Naive thymus-derived CD4-positive, alpha-beta T cell (primary cell): ENCODE measurements around the gene PLIN4. TPM values are rescaled to one million over a fixed set of nuclear protein-coding genes. Genes with fewer than 3 reads are reported as not detected.
A peak's percentile ranks its signal among the peaks of the same experiment; 100 is the strongest.

Experiments used
- ATAC-seq: fragments of 150-1000 bp; cut with Tn5 transposase; 2 replicates; pipeline ENCODE4 v1.10.0; 2021; ENCODE audit warnings: mild to moderate bottlenecking, moderate library complexity
- CTCF ChIA-PET: fragments of 350-600 bp; sonication (Branson Sonifier 250); formaldehyde crosslinking; loops from one replicate; lab custom pipeline; 2021; ENCODE audit warnings: antibody characterized with exemption; lab: Charles Lee
- POLR2A ChIA-PET: fragments of 350-600 bp; sonication (Branson Sonifier 250); formaldehyde crosslinking; loops from one replicate; lab custom pipeline; 2021; ENCODE audit warnings: antibody characterized with exemption, inconsistent platforms; lab: Charles Lee
- DNase-seq, 9 donors: peaks; one replicate each; pipeline versions ENCODE4 v3.0.0 to v3.0.0-alpha.2; 2020 to 2022; ENCODE audit warnings: mixed read lengths in 1 of 9
- H3K27ac ChIP-seq: one replicate; pipeline ENCODE4 v1.7.0; 2013; ENCODE audit warnings: mild to moderate bottlenecking, low read depth, low read length, moderate library complexity
- H3K27me3 ChIP-seq, 2 donors: one replicate each; pipeline ENCODE4 v1.7.0; 2013; ENCODE audit warnings: low read length in 2 of 2, mild to moderate bottlenecking in 2 of 2, moderate library complexity in 2 of 2; ENCODE audit not compliant: control insufficient read depth in 2 of 2, insufficient read depth in 2 of 2
- H3K36me3 ChIP-seq, 3 experiments: 1 replicate in 2 of 3; 2 replicates in 1 of 3; pipeline ENCODE4 v1.7.0; 2013; ENCODE audit warnings: low read length in 3 of 3, mild to moderate bottlenecking in 3 of 3, moderate library complexity in 1 of 3; ENCODE audit not compliant: insufficient read depth in 3 of 3, control insufficient read depth in 2 of 3
- H3K4me1 ChIP-seq, 2 donors: one replicate each; pipeline ENCODE4 v1.7.0; 2013; ENCODE audit warnings: low read length in 2 of 2, mild to moderate bottlenecking in 2 of 2, moderate library complexity in 1 of 2; ENCODE audit not compliant: control insufficient read depth in 2 of 2, insufficient read depth in 2 of 2
- H3K4me3 ChIP-seq: 2 replicates; pipeline ENCODE4 v1.7.0; 2013; ENCODE audit warnings: mild to moderate bottlenecking, low read length
- H3K9me3 ChIP-seq, 3 experiments: 1 replicate in 2 of 3; 2 replicates in 1 of 3; pipeline ENCODE4 v1.7.0; 2013; ENCODE audit warnings: low read length in 3 of 3; ENCODE audit not compliant: control insufficient read depth in 2 of 3
- H3K27ac Mint-ChIP-seq, 9 donors: one replicate each; pipeline ENCODE4 v1.8.0; 2020 to 2022; ENCODE audit warnings: mixed read lengths in 9 of 9, mild to moderate bottlenecking in 8 of 9, moderate library complexity in 5 of 9, inconsistent platforms in 2 of 9
- H3K27me3 Mint-ChIP-seq, 5 donors: one replicate each; pipeline ENCODE4 v1.8.0; 2021 to 2022; ENCODE audit warnings: mixed read lengths in 5 of 5, mild to moderate bottlenecking in 1 of 5
- H3K36me3 Mint-ChIP-seq, 5 donors: one replicate each; pipeline ENCODE4 v1.8.0; 2020 to 2022; ENCODE audit warnings: mixed read lengths in 5 of 5, mild to moderate bottlenecking in 3 of 5, inconsistent platforms in 1 of 5
- H3K4me1 Mint-ChIP-seq, 7 donors: one replicate each; pipeline ENCODE4 v1.8.0; 2020 to 2022; ENCODE audit warnings: mixed read lengths in 7 of 7, mild to moderate bottlenecking in 3 of 7, inconsistent platforms in 1 of 7
- H3K4me3 Mint-ChIP-seq, 10 donors: one replicate each; pipeline ENCODE4 v1.8.0; 2020 to 2022; ENCODE audit warnings: mild to moderate bottlenecking in 10 of 10, mixed read lengths in 10 of 10, moderate library complexity in 6 of 10, inconsistent platforms in 2 of 10
- H3K9me3 Mint-ChIP-seq, 11 donors: one replicate each; pipeline ENCODE4 v1.8.0; 2020 to 2022; ENCODE audit warnings: mixed read lengths in 11 of 11, mild to moderate bottlenecking in 4 of 11, inconsistent platforms in 1 of 11, moderate library complexity in 1 of 11
- intact Hi-C, 2 donors: fragments of 100-400 bp; cut with micrococcal nuclease; formaldehyde crosslinking; loops; one replicate each; pipeline ENCODE4 v1.15.1; 2023
- polyA plus RNA-seq, 2 donors: library from polyadenylated mRNA; unstranded; fragments of 300-500 nt; fragmentation: Illumina TruSeq; gene quantifications; one replicate each; pipeline ENCODE4 v1.2.3, GENCODE V29; 2021
- total RNA-seq, 6 experiments: library from RNA in 5 of 6; stranded (reverse) in 5 of 6; gene quantifications; 1 replicate in 5 of 6; 2 replicates in 1 of 6; pipeline ENCODE4 v1.2.3 and lab custom pipeline; 2021 to 2026

PLIN4 gene
- total and polyA plus RNA-seq, 7 experiments from 2014 or later: 0.08 to 0.24 (median 0.11) TPM; not detected in 2

GRCh38 chr19:4515732-4516131 is 2.6 kb downstream of the PLIN4 start:
- Histone ChIP-seq H3K4me1 (no peaks in the 10 kb centered on the region), H3K27me3 (no peaks in the 10 kb centered on the region), H3K4me3 (no peak overlapping the region), H3K27ac (no peak overlapping the region), H3K36me3 (no peaks in the 10 kb centered on the region), H3K9me3 (no peaks in the 10 kb centered on the region)
- ATAC-seq: no peak
- ChIA-PET POLR2A (no interaction called here), CTCF (no interaction called here)
- peaks cover 0 to 2% (median 0%) of the 10 kb centered on the region in 7 donors for H3K4me1 Mint-ChIP-seq
- no peak overlapping the region for H3K4me3 Mint-ChIP-seq
- H3K9me3 Mint-ChIP-seq: no peaks in the 10 kb centered on the region
- intact Hi-C loops: no loop called here
- no peak for DNase-seq
- H3K27me3 Mint-ChIP-seq: peaks cover 0 to 5% (median 0%) of the 10 kb centered on the region in 5 donors
- no peaks in the 10 kb centered on the region for H3K36me3 Mint-ChIP-seq
- H3K27ac Mint-ChIP-seq: no peak overlapping the region

- POLR2A ChIA-PET: no interaction called here
- Mint-ChIP-seq H3K27ac (no peak overlapping the region), H3K9me3 (no peaks in the 10 kb centered on the region), H3K36me3 (no peaks in the 10 kb centered on the region), H3K4me3 (no peak overlapping the region), H3K4me1 (no peaks in the 10 kb centered on the region), H3K27me3 (no peaks in the 10 kb centered on the region)
- no peaks in the 10 kb centered on the region for H3K9me3 ChIP-seq
- no peak overlapping the region for H3K4me3 ChIP-seq
- no peaks in the 10 kb centered on the region for H3K4me1 ChIP-seq
- intact Hi-C loops: no loop called here
- H3K36me3 ChIP-seq: no peaks in the 10 kb centered on the region
- ATAC-seq: no peak
- no peak overlapping the region for H3K27ac ChIP-seq
- CTCF ChIA-PET: no interaction called here
- no peaks in the 10 kb centered on the region for H3K27me3 ChIP-seq
- DNase-seq: no peak
These were observed 5.0 kb downstream of the PLIN4 start for GRCh38 chr19:4513248-4513647.

GRCh38 chr19:4512070-4512469 is 6.2 kb downstream of the PLIN4 start:
- intact Hi-C loops: no loop called here
- CTCF ChIA-PET: no interaction called here
- POLR2A ChIA-PET: no interaction called here
- Histone ChIP-seq H3K27ac (no peak overlapping the region), H3K9me3 (no peaks in the 10 kb centered on the region), H3K36me3 (no peaks in the 10 kb centered on the region), H3K4me3 (no peak overlapping the region), H3K4me1 (no peaks in the 10 kb centered on the region), H3K27me3 (no peaks in the 10 kb centered on the region)
- Mint-ChIP-seq H3K27ac (no peak overlapping the region), H3K9me3 (no peaks in the 10 kb centered on the region), H3K4me1 (no peaks in the 10 kb centered on the region), H3K36me3 (no peaks in the 10 kb centered on the region), H3K27me3 (no peaks in the 10 kb centered on the region), H3K4me3 (no peak overlapping the region)
- ATAC-seq (no peak), DNase-seq (no peak)

GRCh38 chr19:4511300-4512054 is 6.8 kb downstream of the PLIN4 start:
- POLR2A ChIA-PET: no interaction called here
- Mint-ChIP-seq H3K4me3 (no peak overlapping the region), H3K36me3 (peaks cover 0 to 3% (median 0%) of the 10 kb centered on the region in 5 donors), H3K9me3 (no peaks in the 10 kb centered on the region), H3K27ac (no peak overlapping the region), H3K27me3 (no peaks in the 10 kb centered on the region), H3K4me1 (peaks cover 0 to 4% (median 0%) of the 10 kb centered on the region in 7 donors)
- CTCF ChIA-PET: no interaction called here
- H3K27me3 ChIP-seq: no peaks in the 10 kb centered on the region
- intact Hi-C loops: no loop called here
- no peak overlapping the region for H3K4me3 ChIP-seq
- no peak for ATAC-seq
- DNase-seq: no peak
- no peaks in the 10 kb centered on the region for H3K36me3 ChIP-seq
- H3K4me1 ChIP-seq: no peaks in the 10 kb centered on the region
- no peaks in the 10 kb centered on the region for H3K9me3 ChIP-seq
- no peak overlapping the region for H3K27ac ChIP-seq

GRCh38 chr19:4510435-4511255 is 7.6 kb downstream of the PLIN4 start:
- intact Hi-C loops: no loop called here
- Mint-ChIP-seq H3K27ac (no peak overlapping the region), H3K27me3 (no peaks in the 10 kb centered on the region), H3K4me3 (no peak overlapping the region), H3K4me1 (peaks cover 0 to 8% (median 0%) of the 10 kb centered on the region in 7 donors), H3K9me3 (no peaks in the 10 kb centered on the region), H3K36me3 (peaks cover 0 to 9% (median 5%) of the 10 kb centered on the region in 5 donors)
- ATAC-seq (peak; percentile 18), DNase-seq (no peak)
- POLR2A ChIA-PET: interaction anchor here (0.9 kb wide), 1 partner anchor 59 kb away, joined by 3 read pairs; no protein-coding TSS in a partner anchor
- CTCF ChIA-PET: no interaction called here
- no peak overlapping the region for H3K4me3 ChIP-seq
- no peaks in the 10 kb centered on the region for H3K9me3 ChIP-seq
- H3K36me3 ChIP-seq: peaks cover 0 to 5% (median 0%) of the 10 kb centered on the region in 3 experiments
- no peaks in the 10 kb centered on the region for H3K27me3 ChIP-seq
- H3K27ac ChIP-seq: no peak overlapping the region
- no peaks in the 10 kb centered on the region for H3K4me1 ChIP-seq

GRCh38 chr19:4508698-4509097 is 9.6 kb downstream of the PLIN4 start:
- no peaks in the 10 kb centered on the region for H3K27me3 ChIP-seq
- Mint-ChIP-seq H3K27ac (no peak overlapping the region), H3K9me3 (no peaks in the 10 kb centered on the region), H3K4me1 (peaks cover 0 to 8% (median 0%) of the 10 kb centered on the region in 7 donors), H3K36me3 (peaks cover 0 to 9% (median 7%) of the 10 kb centered on the region in 5 donors), H3K4me3 (no peak overlapping the region), H3K27me3 (no peaks in the 10 kb centered on the region)
- peaks cover 0 to 14% (median 0%) of the 10 kb centered on the region in 3 experiments for H3K36me3 ChIP-seq
- no peaks in the 10 kb centered on the region for H3K4me1 ChIP-seq
- ChIA-PET CTCF (interaction anchor here (0.7 kb wide), 1 partner anchor 239 kb away, joined by 3 read pairs; no protein-coding TSS in a partner anchor), POLR2A (no interaction called here)
- ATAC-seq (no peak), DNase-seq (no peak)
- no peak overlapping the region for H3K27ac ChIP-seq
- H3K9me3 ChIP-seq: no peaks in the 10 kb centered on the region
- H3K4me3 ChIP-seq: no peak overlapping the region
- intact Hi-C loops: no loop called here
